GM12878 (cell line): ENCODE results near the gene SKIC8. TPM values are rescaled to one million over a fixed set of nuclear protein-coding genes. Genes with fewer than 3 reads are reported as not detected.
A peak's percentile ranks its signal among the peaks of the same experiment; 100 is the strongest.

Source experiments
- ATAC-seq: fragments of 200-7000 bp; cut with Tn5 transposase; 3 replicates; pipeline ENCODE4 v1.9.1; 2020; ENCODE audit warnings: mild to moderate bottlenecking, moderate library complexity
- BruUV-seq: library from RNA; stranded (reverse); fragments of 400-500 nt; replicated peaks from 2 replicates; lab custom pipeline; 2021; lab: Mats Ljungman, UMichigan
- CTCF ChIA-PET: fragments of 300-600 bp; sonication (Branson Sonifier 250); formaldehyde crosslinking; extraction: SDS; loops from one replicate; lab custom pipeline; 2021; ENCODE audit warnings: inconsistent platforms; lab: Yijun Ruan, JAX
- POLR2A ChIA-PET: fragments of 350-600 bp; formaldehyde crosslinking; extraction: SDS; loops from one replicate; lab custom pipeline; 2021; ENCODE audit warnings: inconsistent platforms; lab: Charles Lee
- RAD21 ChIA-PET: fragments of 300-600 bp; sonication (Branson Sonifier 250); formaldehyde crosslinking; loops from one replicate; lab custom pipeline; 2023; ENCODE audit warnings: antibody characterized with exemption; ENCODE audit not compliant: unreplicated experiment; lab: Charles Lee
- SMC1A ChIA-PET: fragments of 300-600 bp; sonication (Branson Sonifier 250); formaldehyde crosslinking; loops from one replicate; lab custom pipeline; 2023; ENCODE audit not compliant: unreplicated experiment, uncharacterized antibody; lab: Charles Lee
- DNase-seq: peaks from one replicate; pipeline ENCODE4 v3.0.0-alpha.2; 2011; ENCODE audit warnings: low read depth, low spot score
- FAIRE-seq: peaks from 3 replicates; lab custom pipeline; 2011; peaks lifted over from hg19 to GRCh38; lab: Jason Lieb, UNC
- H2AFZ ChIP-seq: 2 replicates; pipeline ENCODE4 v1.6.0; 2011; ENCODE audit warnings: low read depth, low read length, control low read depth; ENCODE audit not compliant: control insufficient read depth
- H3K27ac ChIP-seq: 2 replicates; pipeline ENCODE4 v1.5.1; 2011; ENCODE audit warnings: control low read depth; ENCODE audit not compliant: control insufficient read depth, insufficient read depth
- H3K27me3 ChIP-seq, 2 experiments: replicated peaks in 1 of 2; 2 replicates each; pipeline versions ENCODE4 v1.6.0 to v1.6.1; 2011; ENCODE audit warnings: low read length in 1 of 2; ENCODE audit not compliant: control insufficient read depth in 2 of 2, insufficient read depth in 2 of 2
- H3K36me3 ChIP-seq, 2 experiments: 2 replicates each; pipeline ENCODE4 v1.5.1; 2011; ENCODE audit warnings: low read length in 1 of 2; ENCODE audit not compliant: control insufficient read depth in 2 of 2, insufficient read depth in 2 of 2
- H3K4me1 ChIP-seq: 2 replicates; pipeline ENCODE4 v1.6.1; 2011; ENCODE audit warnings: mild to moderate bottlenecking, low read length, moderate library complexity, mixed read lengths; ENCODE audit not compliant: control insufficient read depth, insufficient read depth
- H3K4me2 ChIP-seq: 2 replicates; pipeline ENCODE4 v1.6.0; 2011; ENCODE audit warnings: control low read depth; ENCODE audit not compliant: control insufficient read depth, insufficient read depth
- H3K4me3 ChIP-seq: fragments of 200-600 bp; sonication (generic); 2 replicates; pipeline ENCODE4 v1.5.1; 2016
- H3K79me2 ChIP-seq: 2 replicates; pipeline ENCODE4 v1.6.0; 2011; ENCODE audit warnings: low read length; ENCODE audit not compliant: control insufficient read depth, insufficient read depth
- H3K9ac ChIP-seq: 2 replicates; pipeline ENCODE4 v1.8.0; 2011; ENCODE audit warnings: low read length, control low read depth, mixed read lengths; ENCODE audit not compliant: control insufficient read depth, insufficient read depth
- H3K9me3 ChIP-seq: replicated peaks from 3 replicates; pipeline ENCODE4 v1.5.1; 2011; ENCODE audit warnings: mild to moderate bottlenecking, low read length; ENCODE audit not compliant: control insufficient read depth, insufficient read depth
- H4K20me1 ChIP-seq: 2 replicates; pipeline ENCODE4 v1.6.0; 2011; ENCODE audit not compliant: control insufficient read depth, insufficient read depth
- ATF7 ChIP-seq: fragments of 450-650 bp; IDR thresholded peaks from 2 replicates; pipeline ENCODE4 v1.6.1; 2016; ENCODE audit warnings: low read depth, mild to moderate bottlenecking
- CEBPZ ChIP-seq: fragments of 150-350 bp; IDR thresholded peaks from 2 replicates; pipeline ENCODE4 v1.6.1; 2016; ENCODE audit warnings: low read depth, low read length
- CHD4 ChIP-seq: fragments of 200-600 bp; sonication (generic); IDR thresholded peaks from 2 replicates; pipeline ENCODE4 v1.6.1; 2016; ENCODE audit warnings: mild to moderate bottlenecking
- RCOR1 ChIP-seq: conservative IDR thresholded peaks from 2 replicates; pipeline ENCODE4 v1.6.1; 2012; ENCODE audit warnings: low read depth, low read length, improper control_type of control experiment
- SIN3A ChIP-seq: IDR thresholded peaks from 2 replicates; pipeline ENCODE4 v1.6.1; 2012; ENCODE audit warnings: low read depth, low read length, improper control_type of control experiment
- SRF ChIP-seq, 2 experiments: IDR thresholded peaks; 2 replicates each; pipeline ENCODE4 v1.6.1; 2011; ENCODE audit warnings: low read depth in 2 of 2, low read length in 2 of 2, mild to moderate bottlenecking in 1 of 2, moderate library complexity in 1 of 2
- SUZ12 ChIP-seq: fragments of 200-600 bp; sonication (generic); IDR thresholded peaks from one replicate; pipeline ENCODE4 v1.6.1; 2018; ENCODE audit warnings: antibody characterized with exemption, mild to moderate bottlenecking; ENCODE audit not compliant: unreplicated experiment
- ZZZ3 ChIP-seq: IDR thresholded peaks from 2 replicates; pipeline ENCODE4 v1.6.1; 2011; ENCODE audit warnings: low read depth; ENCODE audit not compliant: control insufficient read depth, insufficient read length
- WGBS: methylation state at CpG from one replicate; pipeline ENCODE4 v1.1.6; 2016; ENCODE audit warnings: low lambda C conversion rate; ENCODE audit not compliant: insufficient replicate concordance, insufficient coverage; ENCODE audit errors: missing lambda C conversion rate; 5-methylcytosine and 5-hydroxymethylcytosine counted together
- in situ Hi-C: fragments of 300-500 bp; cut with MboI; formaldehyde crosslinking; loops from 9 replicates; pipeline ENCODE4 v1.14.3; 2018; ENCODE audit warnings: mixed read lengths
- intact Hi-C: fragments of 100-400 bp; cut with micrococcal nuclease; formaldehyde crosslinking; loops from one replicate; pipeline ENCODE4 v1.14.2; 2022; ENCODE audit not compliant: unreplicated experiment
- polyA plus RNA-seq, 11 experiments: library from polyadenylated mRNA; depleted of rRNA in 4 of 11; unstranded in 6 of 11; stranded (reverse) in 5 of 11; fragments of >200 nt; fragmentation: Nextera tagmentation in 4 of 11; fragmentation: Illumina TruSeq in 1 of 11; extraction: Ambion mirVana in 4 of 11; extraction: Trizol in 1 of 11; gene quantifications; 1 replicate in 1 of 11; 2 replicates in 10 of 11; pipeline versions ENCODE4 v1.2.1 to v1.2.3, GENCODE V29; 2011 to 2016; ENCODE audit warnings: inconsistent platforms in 2 of 11, missing spikeins in 2 of 11, low read depth in 1 of 11
- total RNA-seq, 4 experiments: library from RNA; depleted of rRNA in 3 of 4; stranded (reverse); fragments of >200 nt in 3 of 4; fragmentation: Illumina TruSeq in 1 of 4; extraction: Trizol in 1 of 4; gene quantifications; 2 replicates each; pipeline versions ENCODE4 v1.2.1 to v1.2.3, GENCODE V29; 2013 to 2021

SKIC8 gene
- total and polyA plus RNA-seq, 10 of the 15 experiments (the other 5 are each of a cell fraction or from before 2014, with no cell fraction given): 57.0 to 288 (median 128) TPM

GRCh38 chr15:78265137-78265460 lies 34.3 kb downstream of the SKIC8 start:
- H2AFZ ChIP-seq: peak overlapping the region; percentile 79
- peak overlapping the region; percentile 59; the same call in 1 of the 2 replicates for H3K4me3 ChIP-seq
- 68% methylated on average over 12 of the region's 12 CpGs for WGBS

More at GRCh38 chr15:78265137-78265460, 34.3 kb downstream of the SKIC8 start:
- POLR2A ChIA-PET: no interaction called here
- H4K20me1 ChIP-seq: no peaks in the 10 kb centered on the region
- no peaks in the 10 kb centered on the region for H3K79me2 ChIP-seq
- peak overlapping the region; percentile 58 for H3K4me2 ChIP-seq
- ATAC-seq: no peak
- no peak for FAIRE-seq
- H3K9me3 ChIP-seq: no peaks in the 10 kb centered on the region
- intact Hi-C loops: no loop called here
- no peaks in the 10 kb centered on the region for H3K36me3 ChIP-seq
- H3K27ac ChIP-seq: no peak overlapping the region
- H3K4me1 ChIP-seq: no peaks in the 10 kb centered on the region
- RAD21 ChIA-PET: interaction anchor here (1.0 to 1.4 kb wide), 2 partner anchors 44 to 153 kb away, joined by 3 to 4 read pairs; no protein-coding TSS in a partner anchor
- no TSS peak for BruUV-seq
- TF ChIP-seq RCOR1 (no peak), CHD4 (no peak), CEBPZ (no peak), SIN3A (no peak), ZZZ3 (no peak), ATF7 (no peak), SUZ12 (no peak), SRF (IDR thresholded peaks at IDR 0.05; ENCODE audit: low read depth in 2 of 2, low read length in 2 of 2) (no peak)
- CTCF ChIA-PET: interaction anchor here (1.5 to 1.7 kb wide), 4 partner anchors 12 to 299 kb away, joined by 3 to 7 read pairs (median 4); partner anchors contain the start of gene CIB2
- no peaks in the 10 kb centered on the region for H3K27me3 ChIP-seq
- SMC1A ChIA-PET: interaction anchor here (1.5 kb wide), 2 partner anchors 157 to 158 kb away, joined by 5 to 6 read pairs; no protein-coding TSS in a partner anchor
- no peak for DNase-seq
- peak overlapping the region; percentile 49; the same call in 1 of the 2 replicates for H3K9ac ChIP-seq
- in situ Hi-C loops: no loop called here
